Stimulated activated CD4-positive, alpha-beta T cell treated with anti-CD3 and anti-CD28 coated beads, Interleukin-1b, Interleukin-23, amount 100 ng/mL, for 4 hours (primary cell): ENCODE results near the gene GTF2F1.
"Not testable (repeated sequence)": the region's sequence is repeated elsewhere in the genome, so short reads cannot be mapped to it uniquely, and the experiment has no call there.

Experiments used
- DNase-seq, 2 donors: peaks; one replicate each; pipeline ENCODE4 v3.0.0-alpha.2; 2020; ENCODE audit warnings: low read depth in 2 of 2

The GTF2F1 gene

GRCh38 chr19:6384381-6384780 is 8.6 kb downstream of the GTF2F1 start:
- no peak for DNase-seq

GRCh38 chr19:6383188-6383587 is 9.8 kb downstream of the GTF2F1 start:
- DNase-seq = no peak

GRCh38 chr19:6381030-6381750 is 11.8 kb downstream of the GTF2F1 start:
- DNase-seq = no peak

- no peak for DNase-seq
These were observed 13.2 kb downstream of the GTF2F1 start for GRCh38 chr19:6379744-6380143.

- no peak for DNase-seq
These were observed 14.5 kb downstream of the GTF2F1 start for GRCh38 chr19:6378486-6378885.

- DNase-seq = no peak
These were observed 14.9 kb downstream of the GTF2F1 start for GRCh38 chr19:6378041-6378440.

- DNase-seq = no peak
These were observed 16.3 kb downstream of the GTF2F1 start for GRCh38 chr19:6376512-6377190.

GRCh38 chr19:6375411-6376010 is 17.5 kb downstream of the GTF2F1 start, which contains the start of gene PSPN:
Gene PSPN, minus strand, starts transcription at chr19:6375933. Its CDS starts 84 bp downstream, at chr19:6375849.
- DNase-seq = no peak

- no peak for DNase-seq
These were observed 18.1 kb downstream of the GTF2F1 start for GRCh38 chr19:6374711-6375410.

- DNase-seq = no peak
These were observed 18.7 kb downstream of the GTF2F1 start for GRCh38 chr19:6374161-6374709.

- DNase-seq = no peak
These were observed 19.2 kb downstream of the GTF2F1 start for GRCh38 chr19:6373813-6374108.

- DNase-seq = peak; percentile 99 to 100
These were observed 19.7 kb downstream of the GTF2F1 start for GRCh38 chr19:6373096-6373812.

GRCh38 chr19:6372594-6373095 is 20.3 kb downstream of the GTF2F1 start, which contains the start of gene ALKBH7:
Gene ALKBH7, plus strand, starts transcription at chr19:6372794. Its CDS starts 27 bp downstream, at chr19:6372821.
- DNase-seq = peak; percentile 81 to 92

GRCh38 chr19:6364353-6364752 is 28.6 kb downstream of the GTF2F1 start:
- no peak for DNase-seq

GRCh38 chr19:6362351-6362801 is 30.6 kb downstream of the GTF2F1 start:
- no peak for DNase-seq

- no peak for DNase-seq
These were observed 31.0 kb downstream of the GTF2F1 start for GRCh38 chr19:6362027-6362350.

GRCh38 chr19:6360857-6361216 is 32.1 kb downstream of the GTF2F1 start:
- not testable (repeated sequence) for DNase-seq

GRCh38 chr19:6360445-6360844 is 32.5 kb downstream of the GTF2F1 start:
- not testable (repeated sequence) for DNase-seq

GRCh38 chr19:6359568-6360341 is 33.2 kb downstream of the GTF2F1 start:
- DNase-seq = no peak

GRCh38 chr19:6358003-6358402 is 35.0 kb downstream of the GTF2F1 start:
- no peak for DNase-seq
